ENCODE measurements around the gene HMHB1.
"Not testable (repeated sequence)": the region's sequence is repeated elsewhere in the genome, so short reads cannot be mapped to it uniquely, and the experiment has no call there.

The HMHB1 gene

DNA sequence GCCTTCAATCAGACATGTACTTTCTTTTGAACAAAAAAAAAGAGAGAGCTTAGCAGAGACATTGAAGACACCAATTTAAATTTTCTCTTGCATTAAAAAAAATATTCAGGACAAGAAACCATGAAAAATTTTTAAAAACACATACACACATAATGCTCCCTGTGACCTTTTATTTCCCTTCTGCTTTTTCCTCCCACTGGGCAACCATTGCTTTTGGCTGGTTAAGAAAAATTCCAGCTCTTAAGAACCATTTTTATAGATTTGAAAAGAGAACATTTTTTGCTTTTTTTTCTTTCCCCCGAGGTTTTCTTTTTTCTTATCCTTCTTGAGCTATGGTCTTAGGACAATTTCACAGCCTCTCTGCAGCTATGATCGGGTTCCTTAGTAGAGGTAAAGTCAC, 6.1 kb upstream of the HMHB1 start:
- DNase-seq, result no peak

DNA sequence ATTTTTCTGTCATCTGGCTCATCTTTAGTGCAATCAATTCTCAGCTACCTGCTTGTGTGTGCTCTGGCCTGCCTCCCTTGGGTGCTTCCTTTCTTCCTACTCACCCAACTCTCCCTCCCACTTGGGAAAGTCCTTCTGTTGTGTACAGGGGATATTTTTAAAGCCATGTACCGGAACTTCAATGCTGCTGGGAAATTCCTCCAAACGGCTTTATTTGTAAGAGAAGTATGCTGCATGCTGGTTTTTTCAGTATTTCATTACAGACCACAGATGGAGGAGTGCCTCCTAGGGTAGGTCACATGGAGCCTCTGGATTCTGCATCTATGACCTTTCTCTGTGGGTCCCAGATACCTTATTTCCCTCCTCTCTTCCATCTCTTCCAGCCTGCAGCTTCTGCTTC, 5.4 kb upstream of the HMHB1 start:
- no peak for DNase-seq

DNA sequence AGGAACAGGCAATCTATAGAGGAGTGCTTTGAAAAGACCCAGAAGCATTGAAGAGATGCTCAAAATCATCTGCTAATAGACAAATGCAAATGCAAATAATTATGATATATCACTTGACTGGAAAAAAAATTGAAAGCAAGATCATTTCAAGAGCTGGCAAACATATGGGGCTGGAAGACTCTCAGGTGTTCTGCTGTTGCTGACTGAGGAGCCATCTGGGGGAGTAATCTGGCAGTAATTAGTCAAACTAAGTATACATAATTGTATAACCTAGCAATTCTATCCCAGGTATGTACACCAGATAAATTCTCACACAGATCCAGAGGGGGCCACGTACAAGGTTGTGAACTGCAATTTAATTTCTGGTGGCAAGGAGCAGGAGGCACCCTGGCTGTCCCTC, 4.6 kb upstream of the HMHB1 start:
- no peak for DNase-seq

DNA sequence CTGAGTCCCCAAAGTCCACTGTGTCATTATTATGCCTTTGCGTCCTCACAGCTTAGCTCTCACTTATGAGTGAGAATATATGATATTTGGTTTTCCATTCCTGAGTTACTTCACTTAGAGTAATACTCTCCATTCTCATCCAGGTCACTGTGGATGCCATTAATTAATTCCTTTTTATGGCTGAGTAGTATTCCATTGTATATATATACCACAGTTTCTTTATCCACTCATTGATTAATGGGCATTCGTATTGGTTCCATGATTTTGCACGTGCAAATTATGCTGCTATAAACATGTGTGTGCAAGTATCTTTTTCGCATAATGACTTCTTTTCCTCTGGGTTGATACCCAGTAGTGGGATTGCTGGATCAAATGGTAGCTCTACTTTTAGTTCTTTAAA, 4.4 kb downstream of the HMHB1 start:
- not testable (repeated sequence) for DNase-seq

DNA sequence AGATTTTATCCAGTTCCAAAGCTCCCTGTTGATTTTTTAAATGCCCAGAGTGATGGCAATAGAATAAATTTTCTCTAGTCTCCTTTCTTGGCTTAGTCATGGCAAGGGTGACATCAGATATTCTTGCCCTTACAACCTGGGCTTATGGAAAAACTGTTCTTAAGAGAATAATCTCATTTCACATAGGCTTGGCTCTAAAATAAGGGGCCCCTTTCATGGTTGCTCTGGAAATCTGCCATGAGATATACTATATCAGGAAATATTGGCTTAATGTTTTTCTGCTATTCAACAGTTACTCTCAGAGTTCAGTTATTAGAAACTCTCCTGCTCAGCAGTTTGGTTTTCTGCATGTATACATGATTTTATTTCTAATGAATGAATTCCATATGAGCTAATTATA, 7.8 kb downstream of the HMHB1 start:
- DNase-seq, result no peak

DNA sequence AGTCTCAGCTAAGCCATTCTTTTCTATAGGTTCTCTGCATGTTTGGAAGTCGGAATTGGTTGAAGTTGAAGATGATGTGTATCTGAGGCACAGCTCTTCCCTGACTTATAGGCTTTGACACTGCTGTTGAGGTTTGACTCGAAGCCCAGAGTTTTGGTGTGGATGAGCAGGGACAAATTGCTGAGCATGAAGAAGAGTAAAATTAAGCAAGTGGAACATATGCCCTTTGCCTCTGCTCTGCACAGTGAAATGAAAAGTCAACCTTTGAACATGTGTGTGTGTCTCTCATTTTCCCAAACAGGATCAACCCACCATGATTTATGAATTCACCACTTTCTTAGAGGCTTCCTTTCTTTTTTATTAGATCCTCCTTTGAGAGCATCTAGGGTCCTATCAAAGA, 8.5 kb downstream of the HMHB1 start:
- DNase-seq, result no peak

DNA sequence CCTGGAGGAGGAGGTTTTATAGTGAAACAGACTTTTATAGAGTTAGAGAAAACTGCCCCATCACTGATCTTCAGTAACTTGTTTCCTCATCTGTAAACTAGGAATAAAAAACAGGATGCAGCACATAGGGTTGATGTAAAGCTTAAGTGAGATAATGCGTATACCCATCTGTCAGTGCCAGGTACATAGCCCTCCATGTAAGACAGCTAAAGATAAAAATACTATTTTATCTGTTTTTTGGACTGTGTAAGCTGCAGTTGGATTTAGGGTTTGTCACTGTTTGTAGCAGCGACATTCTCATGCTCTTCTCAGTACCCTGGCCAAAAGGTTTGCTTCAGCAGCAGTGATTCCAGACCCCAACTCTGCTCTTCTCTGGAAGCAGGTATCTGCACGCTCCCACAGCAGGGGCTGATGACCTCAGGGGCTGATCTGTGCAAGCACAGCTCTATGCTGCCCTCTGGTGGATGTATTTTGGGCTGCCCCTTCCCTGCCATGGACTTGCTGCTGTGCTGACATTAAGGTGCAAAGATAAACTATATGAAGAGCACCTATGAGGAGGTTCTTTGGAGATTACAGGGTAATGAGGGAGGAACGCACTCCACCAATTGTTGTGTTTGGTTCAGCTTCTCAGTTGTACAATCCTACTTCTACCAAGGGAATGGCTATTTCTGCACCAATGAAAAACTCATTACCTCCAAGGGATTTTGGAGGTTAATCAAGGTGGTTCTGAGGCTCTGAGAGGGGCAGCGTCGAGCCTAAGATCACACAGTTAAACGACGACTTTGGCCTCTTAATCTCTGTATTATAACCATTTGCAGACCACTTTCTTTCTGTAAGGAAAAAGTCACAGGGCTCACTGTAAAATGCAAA, 13.1 kb downstream of the HMHB1 start:
- peak; percentile 45 to 83 (median 67) for DNase-seq

DNA sequence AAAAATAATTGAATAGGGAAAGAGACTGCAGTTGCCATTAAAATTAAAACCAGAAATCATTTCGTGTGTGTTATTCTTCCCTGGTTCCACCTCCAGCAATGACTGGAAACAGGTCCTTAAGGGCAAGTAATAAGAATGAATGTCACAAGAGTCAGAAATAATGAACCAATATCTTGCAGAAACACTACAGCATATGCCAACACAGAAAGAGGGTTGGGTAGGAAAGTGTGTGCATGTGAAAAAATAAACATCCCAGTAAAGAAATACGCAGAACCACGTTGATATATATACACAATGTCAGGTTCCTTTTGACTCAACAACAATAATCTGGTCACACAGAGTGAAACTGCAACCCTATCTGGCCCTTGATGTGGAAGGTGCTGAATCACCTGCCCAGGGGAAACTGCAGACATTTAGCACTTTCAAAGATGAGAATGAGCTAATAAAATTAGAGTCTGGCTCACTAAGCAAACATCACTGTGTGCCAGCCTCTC, 15.0 kb downstream of the HMHB1 start:
- DNase-seq, result peak in 1 of 5 experiments; percentile 86

DNA sequence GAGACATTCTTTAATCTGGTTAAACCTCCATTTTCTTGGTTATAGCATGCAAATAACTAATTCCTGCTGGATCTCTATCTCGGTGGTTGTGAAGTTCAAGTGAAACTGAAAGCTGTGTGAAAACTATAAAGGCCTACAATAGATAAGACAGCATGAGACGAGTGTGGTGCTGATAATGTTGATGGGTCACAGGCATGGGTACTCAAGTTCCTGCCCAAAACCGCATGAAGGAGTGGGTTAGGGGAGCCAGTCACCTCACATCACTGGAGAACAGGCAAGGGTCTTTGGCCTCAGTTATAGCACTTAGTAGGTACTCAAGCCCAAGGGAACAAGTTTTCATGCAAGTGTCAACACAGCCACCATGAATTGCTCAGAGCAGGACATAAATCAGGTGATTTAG, 16.7 kb downstream of the HMHB1 start:
- DNase-seq, result peak in 1 of 5 experiments; percentile 81

DNA sequence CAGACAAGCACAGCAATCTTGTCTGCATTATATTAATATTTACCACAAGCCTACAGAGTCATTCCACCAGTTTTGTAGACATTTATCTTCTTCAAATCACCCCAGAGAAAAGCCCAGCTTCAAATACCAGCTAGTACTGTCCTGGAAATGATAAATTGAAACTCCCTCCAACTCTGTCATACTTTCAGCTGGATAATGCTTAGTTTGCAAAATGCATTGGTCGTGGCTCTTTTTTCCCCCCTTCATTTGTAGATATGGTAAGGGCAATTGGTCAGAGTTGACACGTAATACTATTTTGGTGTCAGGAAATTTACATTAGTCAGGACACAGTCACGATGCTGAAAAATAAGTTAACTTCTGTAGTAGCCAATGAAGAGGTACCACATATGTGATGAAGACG, 21.2 kb downstream of the HMHB1 start:
- no peak for DNase-seq

DNA sequence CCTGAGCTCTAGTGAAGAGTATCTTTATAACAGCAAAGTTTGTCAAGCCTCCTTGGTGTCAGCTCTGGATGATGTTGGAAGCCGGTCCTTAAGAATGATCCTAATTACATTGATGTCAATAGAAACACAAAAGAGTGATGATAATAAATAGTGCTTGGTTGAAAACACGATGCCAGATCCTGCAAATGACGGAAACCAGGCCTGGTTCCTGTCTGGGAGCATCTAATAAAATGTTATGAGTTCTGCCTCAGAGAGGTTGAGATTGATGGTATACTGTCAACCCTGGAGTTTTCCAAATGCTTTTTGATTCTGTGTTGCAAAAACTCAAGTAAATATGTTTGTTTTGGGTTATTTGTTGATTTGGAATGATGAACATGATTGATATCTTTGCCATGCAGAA, 23.3 kb downstream of the HMHB1 start:
- no peak for DNase-seq

DNA sequence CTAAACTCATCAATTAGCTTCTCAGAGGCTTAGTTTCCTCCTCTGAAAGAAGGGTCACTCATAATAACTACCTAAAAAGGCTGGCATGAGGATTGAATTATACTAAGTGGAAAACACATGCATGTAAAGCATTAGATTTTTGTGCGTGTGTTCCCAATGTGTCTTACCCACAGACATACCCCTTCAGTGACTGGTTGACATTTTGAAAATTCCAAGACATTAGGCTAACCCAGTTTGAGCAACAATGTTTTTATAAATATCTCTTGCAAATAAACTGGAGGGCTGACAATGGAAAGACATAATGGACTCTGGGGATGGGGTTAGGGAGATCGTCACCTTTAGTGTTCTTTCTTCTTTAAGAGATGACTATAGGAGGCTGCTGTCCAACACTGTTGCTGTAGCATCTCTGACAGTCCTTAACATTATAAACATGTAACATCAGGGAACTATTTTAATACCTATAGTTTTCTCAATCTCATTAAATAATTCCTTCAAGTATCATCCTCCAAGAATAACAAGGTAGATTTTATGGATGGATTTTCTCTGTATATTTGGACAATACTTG, 24.3 kb downstream of the HMHB1 start:
- no peak for DNase-seq

DNA sequence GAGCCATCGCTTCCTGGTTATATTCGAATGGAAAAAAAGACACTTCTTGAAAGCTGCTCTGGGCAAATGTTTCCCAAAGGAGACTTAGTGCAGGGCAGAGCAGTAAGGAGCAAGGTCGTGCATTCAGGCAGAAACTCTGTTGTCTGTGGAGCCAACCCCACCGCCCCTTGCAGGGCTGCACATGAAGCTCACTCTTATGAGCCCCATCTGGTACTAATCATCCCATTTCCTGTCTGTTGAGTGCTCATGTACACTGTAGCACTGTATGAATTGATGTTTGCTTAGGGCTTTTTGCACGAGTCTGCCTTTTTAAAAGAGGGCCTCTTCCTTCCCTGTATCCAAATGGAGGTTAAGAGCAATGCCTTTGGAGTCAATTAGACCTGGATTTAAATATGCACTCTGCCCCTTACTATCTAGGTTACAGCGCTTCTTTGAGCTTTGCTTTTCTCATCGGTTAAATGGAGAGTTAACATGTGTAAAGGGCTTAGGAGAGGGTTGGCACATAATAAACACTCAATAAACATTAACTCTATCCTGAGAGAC, 25.4 kb downstream of the HMHB1 start:
- no peak for DNase-seq

DNA sequence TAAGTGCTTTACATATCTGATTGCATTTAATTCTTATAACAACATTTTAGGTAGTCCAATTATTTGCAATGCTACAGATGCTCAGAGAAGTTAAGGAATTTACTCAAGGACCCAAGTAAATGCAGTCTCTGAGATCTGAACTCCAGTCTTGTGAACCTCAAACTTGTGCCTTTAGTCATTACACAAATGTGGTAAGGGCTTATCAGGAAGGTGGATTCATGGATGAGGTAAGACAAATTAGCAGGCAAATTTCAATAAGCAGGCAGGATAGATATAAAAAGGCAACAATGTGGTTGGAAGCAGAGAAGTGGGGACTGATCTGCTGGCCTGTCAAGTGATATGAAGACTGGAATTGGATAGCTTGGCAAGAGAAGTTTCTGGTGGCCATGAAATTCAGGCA, 29.5 kb downstream of the HMHB1 start:
- no peak for DNase-seq

DNA sequence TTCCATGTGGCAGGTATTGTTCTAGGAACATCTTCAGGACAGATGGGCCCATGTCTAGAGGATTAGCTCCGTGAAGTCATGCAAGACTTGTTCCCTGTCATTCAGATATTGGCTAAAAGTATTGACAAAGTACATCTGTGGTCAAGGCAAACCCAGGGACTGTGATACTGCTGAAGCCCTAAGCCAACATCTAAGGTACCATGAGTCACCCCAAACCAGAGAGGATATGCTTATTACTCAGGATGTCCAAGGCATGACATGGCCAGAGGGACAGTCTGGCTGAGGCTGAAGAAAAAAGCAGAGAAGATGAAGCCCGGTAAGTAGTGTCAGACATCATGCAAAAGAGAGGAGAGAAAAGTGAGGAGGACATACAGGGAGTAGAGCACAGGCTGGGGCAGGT, 31.0 kb downstream of the HMHB1 start:
- no peak for DNase-seq

DNA sequence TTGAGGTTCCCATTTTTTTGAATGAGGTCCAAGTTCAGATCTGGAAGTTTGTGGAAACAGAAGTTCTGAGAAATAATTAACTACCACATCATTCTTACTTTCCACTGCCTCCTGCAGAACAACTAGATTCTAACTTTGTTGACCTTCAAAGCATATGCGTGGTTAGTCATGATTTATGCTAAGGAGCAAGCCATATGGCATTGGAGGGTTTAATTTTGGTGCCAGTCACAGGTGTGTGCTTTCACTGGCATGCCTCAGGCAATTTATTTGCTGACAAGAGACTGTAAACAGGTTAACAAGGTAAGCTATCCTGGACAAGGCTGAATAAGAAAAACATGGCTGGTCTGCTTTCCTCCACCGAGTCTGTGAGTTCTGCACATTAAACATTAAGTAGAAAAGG, 31.5 kb downstream of the HMHB1 start:
- DNase-seq, result no peak

DNA sequence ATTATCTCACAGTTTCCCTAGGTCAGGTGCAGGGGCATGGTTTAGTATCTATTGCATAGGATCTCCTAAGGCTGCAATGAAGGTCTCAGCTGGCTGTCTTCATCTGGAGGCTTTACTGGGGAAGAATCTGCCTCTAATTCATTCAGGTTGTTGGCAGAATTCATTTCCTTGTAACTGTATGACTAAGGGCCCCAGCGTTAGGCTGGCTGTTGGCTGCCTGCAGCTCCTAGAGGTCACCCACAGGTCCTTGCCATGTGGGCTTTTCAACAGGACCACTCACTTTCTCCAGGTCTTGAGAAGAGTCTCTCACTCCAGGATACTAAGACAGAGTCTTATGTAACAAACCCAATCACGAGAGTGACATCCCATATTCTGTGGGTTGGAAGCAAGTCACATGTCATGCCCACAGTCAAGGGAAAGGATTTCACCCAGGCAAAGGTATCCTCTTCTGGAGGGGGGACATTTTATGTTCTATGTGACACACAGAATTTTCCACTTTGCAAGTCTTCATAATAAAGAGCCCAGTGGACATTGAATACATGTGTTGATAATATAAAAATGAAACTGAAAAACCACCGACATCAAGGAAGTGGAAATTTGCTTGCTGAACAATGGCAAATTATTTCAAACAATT, 38.2 kb downstream of the HMHB1 start:
- DNase-seq, result peak in 1 of 5 experiments; percentile 11

DNA sequence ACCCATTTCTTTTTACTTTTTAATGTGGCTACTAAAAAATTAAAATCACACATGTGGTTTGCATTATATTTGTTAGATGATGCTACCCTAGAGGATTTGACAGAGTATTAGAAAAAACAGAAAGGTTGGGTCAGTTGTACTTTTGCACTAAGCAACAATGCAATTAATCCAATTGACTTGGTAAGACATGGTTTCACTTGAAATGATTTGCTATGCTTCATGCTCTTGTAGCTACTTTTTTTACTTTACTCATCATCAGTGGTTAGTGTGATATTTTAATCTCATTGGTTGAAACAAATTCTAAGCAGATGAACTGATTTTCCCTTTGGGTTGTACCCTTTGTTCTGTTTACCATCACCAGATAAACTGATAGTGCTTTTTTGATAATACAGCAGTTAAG, 39.4 kb downstream of the HMHB1 start:
- DNase-seq, result no peak

DNA sequence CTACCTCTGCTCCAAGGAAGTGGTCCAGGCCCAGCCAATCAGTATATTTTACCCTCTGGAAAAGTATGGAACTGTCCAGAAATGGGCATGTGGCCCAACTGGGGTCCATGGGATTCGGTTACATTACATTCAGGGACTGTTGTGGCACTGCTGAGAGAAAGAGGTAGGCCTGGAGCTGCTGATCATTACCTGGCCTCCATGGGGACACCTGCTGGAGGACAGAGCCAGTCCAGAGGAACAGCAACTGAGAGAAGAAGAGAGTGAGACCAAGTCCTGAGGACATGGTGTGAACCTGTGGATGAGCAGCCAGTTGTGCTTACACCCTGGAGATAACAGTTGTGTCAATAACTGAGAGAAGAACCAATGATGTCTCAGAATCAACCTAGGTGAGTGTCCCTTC, 48.2 kb downstream of the HMHB1 start:
- no peak for DNase-seq

DNA sequence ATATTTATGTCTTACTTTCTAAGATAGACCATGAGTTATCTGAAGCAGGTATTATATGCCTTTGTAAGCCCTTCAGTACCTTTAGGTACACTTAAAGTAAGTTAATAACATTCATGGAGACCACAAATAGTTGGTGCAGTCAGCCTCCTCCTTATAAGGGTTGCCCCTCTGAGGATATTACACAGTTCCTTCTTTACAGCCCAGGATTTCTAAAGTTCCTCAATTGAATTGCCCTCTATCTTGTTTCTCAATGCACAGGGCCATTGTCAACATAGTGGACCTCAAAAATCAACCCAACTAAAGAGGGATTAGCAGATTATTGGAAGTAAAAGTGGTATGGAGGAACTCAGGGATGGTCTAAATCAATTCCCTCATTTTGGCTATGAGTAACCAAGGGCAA, 50.3 kb downstream of the HMHB1 start:
- no peak for DNase-seq

DNA sequence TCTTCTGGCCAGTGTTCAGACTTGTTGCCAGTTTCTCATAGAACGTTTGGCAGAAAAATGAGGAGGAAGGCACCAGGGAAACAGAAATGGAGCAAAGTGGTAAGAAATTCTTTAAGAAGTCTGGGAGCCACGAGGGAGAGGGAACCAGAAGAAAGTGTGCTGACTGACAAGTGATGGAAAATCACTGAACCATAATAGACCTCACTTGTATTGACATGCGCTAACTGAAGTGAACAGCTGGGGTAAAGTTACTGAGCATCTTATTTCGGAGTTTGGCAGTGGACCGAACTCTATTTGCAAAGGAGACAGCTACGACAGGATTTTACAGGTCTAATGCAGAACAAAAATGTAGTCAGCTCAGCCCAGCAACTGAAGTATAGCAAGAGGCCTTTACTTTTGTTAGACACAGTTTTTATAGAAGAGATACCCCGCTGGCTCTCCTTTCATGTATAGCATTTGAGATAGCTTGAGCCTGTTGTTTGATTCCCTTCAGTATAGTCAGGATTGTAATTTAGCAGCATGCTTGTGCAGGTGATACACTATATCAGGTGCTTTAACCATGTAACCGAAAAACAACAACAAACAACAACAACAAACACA, 53.6 kb downstream of the HMHB1 start:
- no peak for DNase-seq
